DOHH2 (cell line): ENCODE measurements around the gene FAM174C.
A peak's percentile ranks its signal among the peaks of the same experiment; 100 is the strongest.

Source experiments
- H3F3A ChIP-seq: fragments of 200-600 bp; sonication (generic), shearing (Covaris generic); 2 replicates; pipeline ENCODE4 v1.6.0; 2016; ENCODE audit warnings: antibody characterized with exemption, mild to moderate bottlenecking; ENCODE audit not compliant: control insufficient read depth, insufficient read depth
- H3K27ac ChIP-seq: fragments of 200-600 bp; sonication (generic); 2 replicates; pipeline ENCODE4 v1.5.1; 2014; ENCODE audit warnings: low read depth, mild to moderate bottlenecking, low read length, moderate library complexity
- H3K27me3 ChIP-seq: fragments of 200-600 bp; sonication (generic); 2 replicates; pipeline ENCODE4 v1.6.1; 2014; ENCODE audit warnings: mild to moderate bottlenecking, low read length, mixed read lengths; ENCODE audit not compliant: control insufficient read depth
- H3K36me3 ChIP-seq: fragments of 200-600 bp; sonication (generic); 2 replicates; pipeline ENCODE4 v1.6.1; 2014; ENCODE audit warnings: mild to moderate bottlenecking, low read length, moderate library complexity, mixed read lengths; ENCODE audit not compliant: control insufficient read depth
- H3K4me1 ChIP-seq: fragments of 200-600 bp; sonication (generic); 2 replicates; pipeline ENCODE4 v1.6.1; 2014; ENCODE audit warnings: mild to moderate bottlenecking, low read length, mixed read lengths; ENCODE audit not compliant: control insufficient read depth
- H3K4me2 ChIP-seq: fragments of 200-600 bp; sonication (generic); 2 replicates; pipeline ENCODE4 v1.6.0; 2014; ENCODE audit warnings: mild to moderate bottlenecking, low read length, moderate library complexity
- H3K4me3 ChIP-seq: fragments of 200-600 bp; sonication (generic); 2 replicates; pipeline ENCODE4 v1.5.1; 2014; ENCODE audit warnings: mild to moderate bottlenecking, low read length, mixed read lengths
- H3K79me2 ChIP-seq: fragments of 200-600 bp; sonication (generic); 2 replicates; pipeline ENCODE4 v1.6.1; 2014; ENCODE audit warnings: mild to moderate bottlenecking, low read length, mixed read lengths; ENCODE audit not compliant: control insufficient read depth
- H3K9me2 ChIP-seq: fragments of 200-600 bp; sonication (generic); replicated peaks from 2 replicates; pipeline ENCODE4 v1.6.1; 2014; ENCODE audit warnings: mild to moderate bottlenecking, low read length, mixed read lengths; ENCODE audit not compliant: control insufficient read depth
- H3K9me3 ChIP-seq: fragments of 200-600 bp; sonication (generic); 2 replicates; pipeline ENCODE4 v1.6.1; 2014; ENCODE audit warnings: antibody characterized with exemption, low read length, mixed read lengths; ENCODE audit not compliant: control insufficient read depth, insufficient read depth
- H4K20me1 ChIP-seq: fragments of 200-600 bp; sonication (generic); 2 replicates; pipeline ENCODE4 v1.6.0; 2014; ENCODE audit warnings: low read depth, mild to moderate bottlenecking, antibody characterized with exemption, low read length, moderate library complexity; ENCODE audit not compliant: control insufficient read depth, insufficient read depth
- CTCF ChIP-seq: fragments of 200-600 bp; sonication (generic); IDR thresholded peaks from one replicate; pipeline ENCODE4 v1.5.1; 2014; ENCODE audit warnings: antibody characterized with exemption, mild to moderate bottlenecking, low read depth, low read length; ENCODE audit not compliant: poor library complexity, severe bottlenecking
- EZH2phosphoT487 ChIP-seq: fragments of 200-600 bp; sonication (generic); IDR thresholded peaks from 2 replicates; pipeline ENCODE4 v1.6.1; 2017; ENCODE audit warnings: borderline replicate concordance, mild to moderate bottlenecking, antibody characterized with exemption, low read length, moderate library complexity, mixed read lengths

Gene FAM174C

GRCh38 chr19:1284293-1284978, 9.1 kb downstream of the FAM174C start:
- H3K4me1 ChIP-seq: peaks cover 10% of the 10 kb centered on the region
- H3K9me3 ChIP-seq: no peaks in the 10 kb centered on the region
- H3K27ac ChIP-seq: no peak overlapping the region
- peaks cover 38% of the 10 kb centered on the region for H3K27me3 ChIP-seq
- peaks cover 13% of the 10 kb centered on the region for H3K36me3 ChIP-seq
- H3K4me2 ChIP-seq: no peak overlapping the region
- no peaks in the 10 kb centered on the region for H3K79me2 ChIP-seq
- H3K9me2 ChIP-seq: no peaks in the 10 kb centered on the region
- no peak overlapping the region for H3K4me3 ChIP-seq
- TF ChIP-seq EZH2phosphoT487 (no peak), CTCF (no peak)
- peaks cover 5% of the 10 kb centered on the region for H4K20me1 ChIP-seq
- no peaks in the 10 kb centered on the region; the same call in 1 of the 2 replicates for H3F3A ChIP-seq

GRCh38 chr19:1284979-1285736, 9.8 kb downstream of the FAM174C start:
- peaks cover 2% of the 10 kb centered on the region for H4K20me1 ChIP-seq
- no peaks in the 10 kb centered on the region for H3K79me2 ChIP-seq
- peaks cover 44% of the 10 kb centered on the region for H3K27me3 ChIP-seq
- H3K27ac ChIP-seq: no peak overlapping the region
- no peaks in the 10 kb centered on the region; the same call in 1 of the 2 replicates for H3F3A ChIP-seq
- H3K4me3 ChIP-seq: no peak overlapping the region
- H3K36me3 ChIP-seq: peaks cover 5% of the 10 kb centered on the region
- no peaks in the 10 kb centered on the region for H3K9me2 ChIP-seq
- H3K4me1 ChIP-seq: peaks cover 10% of the 10 kb centered on the region
- no peak overlapping the region for H3K4me2 ChIP-seq
- TF ChIP-seq CTCF: no peak
- TF ChIP-seq EZH2phosphoT487: 0 out of 2 replicates have a peak, but pooled peaks have one; percentile 32
- H3K9me3 ChIP-seq: no peaks in the 10 kb centered on the region

GRCh38 chr19:1285737-1286360, 10.5 kb downstream of the FAM174C start, which contains the start of gene EFNA2:
EFNA2 (plus strand) TSS chr19:1285873; CDS start chr19:1286169, 296 bp downstream.
- Histone ChIP-seq H3K4me1 (peaks cover 10% of the 10 kb centered on the region), H3K4me3 (no peak within 1 kb of the TSS), H3K79me2 (no peaks in the 10 kb centered on the region), H3K36me3 (no peaks in the 10 kb centered on the region; the same call in 1 of the 2 replicates), H3K27me3 (peaks cover 49% of the 10 kb centered on the region), H3K9me3 (no peaks in the 10 kb centered on the region), H3K4me2 (no peak within 1 kb of the TSS), H4K20me1 (no peaks in the 10 kb centered on the region), H3K27ac (no peak within 1 kb of the TSS), H3K9me2 (no peaks in the 10 kb centered on the region), H3F3A (no peaks in the 10 kb centered on the region; the same call in 1 of the 2 replicates)
- no peak for TF ChIP-seq EZH2phosphoT487
- TF ChIP-seq CTCF: no peak
